ENCODE results near the gene AKT1.

Gene AKT1

DNA sequence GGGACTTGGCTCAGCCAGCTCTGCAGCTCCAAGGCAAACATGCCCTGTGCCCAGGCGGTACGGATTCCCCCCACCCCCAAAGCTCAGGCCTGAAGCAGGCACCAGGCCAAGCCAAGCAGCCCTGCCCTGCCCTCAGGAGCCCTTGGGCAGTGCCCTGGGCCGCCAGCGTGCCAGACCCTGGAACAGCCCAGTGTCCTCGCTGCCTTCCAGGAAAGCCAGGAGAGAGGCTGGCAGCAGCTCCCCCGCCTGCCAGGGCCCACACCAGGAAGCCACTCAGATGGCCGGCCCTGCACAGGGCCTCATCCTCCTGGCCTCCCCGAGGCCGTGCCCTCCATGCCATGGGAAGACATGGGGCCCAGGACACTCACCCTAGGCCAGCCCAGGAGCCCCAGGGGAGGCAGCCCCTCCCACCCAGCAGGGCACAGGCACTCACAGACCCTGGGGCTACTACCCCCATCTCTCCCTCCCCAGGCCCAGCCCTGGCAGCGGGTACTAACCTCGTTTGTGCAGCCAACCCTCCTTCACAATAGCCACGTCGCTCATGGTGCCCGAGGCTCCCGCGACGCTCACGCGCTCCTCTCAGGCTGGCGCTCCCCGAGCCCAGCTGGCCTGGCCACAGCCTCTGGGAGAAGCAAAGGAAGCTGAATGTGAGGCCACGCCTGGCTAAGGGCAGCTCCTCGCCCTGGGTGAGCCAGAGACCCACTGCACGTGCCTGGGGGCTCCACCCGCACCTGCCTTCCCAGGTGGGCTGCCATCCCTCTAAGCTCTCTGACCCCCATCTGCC, 3.3 kb downstream of the AKT1 start:
- no peak overlapping the region for H3K4me3 ChIP-seq (ENCODE audit: low read depth, low read length)
- TF ChIP-seq, protein P1, sequence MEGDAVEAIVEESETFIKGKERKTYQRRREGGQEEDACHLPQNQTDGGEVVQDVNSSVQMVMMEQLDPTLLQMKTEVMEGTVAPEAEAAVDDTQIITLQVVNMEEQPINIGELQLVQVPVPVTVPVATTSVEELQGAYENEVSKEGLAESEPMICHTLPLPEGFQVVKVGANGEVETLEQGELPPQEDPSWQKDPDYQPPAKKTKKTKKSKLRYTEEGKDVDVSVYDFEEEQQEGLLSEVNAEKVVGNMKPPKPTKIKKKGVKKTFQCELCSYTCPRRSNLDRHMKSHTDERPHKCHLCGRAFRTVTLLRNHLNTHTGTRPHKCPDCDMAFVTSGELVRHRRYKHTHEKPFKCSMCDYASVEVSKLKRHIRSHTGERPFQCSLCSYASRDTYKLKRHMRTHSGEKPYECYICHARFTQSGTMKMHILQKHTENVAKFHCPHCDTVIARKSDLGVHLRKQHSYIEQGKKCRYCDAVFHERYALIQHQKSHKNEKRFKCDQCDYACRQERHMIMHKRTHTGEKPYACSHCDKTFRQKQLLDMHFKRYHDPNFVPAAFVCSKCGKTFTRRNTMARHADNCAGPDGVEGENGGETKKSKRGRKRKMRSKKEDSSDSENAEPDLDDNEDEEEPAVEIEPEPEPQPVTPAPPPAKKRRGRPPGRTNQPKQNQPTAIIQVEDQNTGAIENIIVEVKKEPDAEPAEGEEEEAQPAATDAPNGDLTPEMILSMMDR (IDR thresholded peaks at IDR 0.05; ENCODE audit: low read depth, low read length, missing control alignments) = no peak
- DNase-seq (ENCODE audit: low read depth) = no peak

DNA sequence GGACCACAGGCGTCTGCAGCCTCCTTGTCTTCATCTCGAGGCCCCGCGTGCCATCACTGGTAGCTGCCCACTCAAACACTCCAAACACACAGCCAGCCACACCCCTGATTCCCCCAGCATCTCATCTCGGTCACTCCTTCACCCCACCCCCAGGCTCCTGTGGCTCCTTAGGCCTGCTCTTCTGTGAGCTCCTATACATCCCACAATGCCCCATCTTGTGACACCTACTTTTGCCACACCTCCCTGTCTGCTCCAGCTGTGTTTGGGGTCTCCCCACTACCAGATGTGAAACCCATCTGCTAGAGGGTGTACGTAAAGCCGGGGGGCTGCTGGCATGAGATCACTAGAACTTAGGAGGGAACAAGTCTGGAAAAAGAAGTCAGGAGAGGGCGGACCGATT, 4.1 kb downstream of the AKT1 start:
- DNase-seq (ENCODE audit: low read depth) = no peak
- TF ChIP-seq, protein P1 (IDR thresholded peaks at IDR 0.05; ENCODE audit: low read depth, low read length, missing control alignments) = no peak
- no peak overlapping the region for H3K4me3 ChIP-seq (ENCODE audit: low read depth, low read length)

DNA sequence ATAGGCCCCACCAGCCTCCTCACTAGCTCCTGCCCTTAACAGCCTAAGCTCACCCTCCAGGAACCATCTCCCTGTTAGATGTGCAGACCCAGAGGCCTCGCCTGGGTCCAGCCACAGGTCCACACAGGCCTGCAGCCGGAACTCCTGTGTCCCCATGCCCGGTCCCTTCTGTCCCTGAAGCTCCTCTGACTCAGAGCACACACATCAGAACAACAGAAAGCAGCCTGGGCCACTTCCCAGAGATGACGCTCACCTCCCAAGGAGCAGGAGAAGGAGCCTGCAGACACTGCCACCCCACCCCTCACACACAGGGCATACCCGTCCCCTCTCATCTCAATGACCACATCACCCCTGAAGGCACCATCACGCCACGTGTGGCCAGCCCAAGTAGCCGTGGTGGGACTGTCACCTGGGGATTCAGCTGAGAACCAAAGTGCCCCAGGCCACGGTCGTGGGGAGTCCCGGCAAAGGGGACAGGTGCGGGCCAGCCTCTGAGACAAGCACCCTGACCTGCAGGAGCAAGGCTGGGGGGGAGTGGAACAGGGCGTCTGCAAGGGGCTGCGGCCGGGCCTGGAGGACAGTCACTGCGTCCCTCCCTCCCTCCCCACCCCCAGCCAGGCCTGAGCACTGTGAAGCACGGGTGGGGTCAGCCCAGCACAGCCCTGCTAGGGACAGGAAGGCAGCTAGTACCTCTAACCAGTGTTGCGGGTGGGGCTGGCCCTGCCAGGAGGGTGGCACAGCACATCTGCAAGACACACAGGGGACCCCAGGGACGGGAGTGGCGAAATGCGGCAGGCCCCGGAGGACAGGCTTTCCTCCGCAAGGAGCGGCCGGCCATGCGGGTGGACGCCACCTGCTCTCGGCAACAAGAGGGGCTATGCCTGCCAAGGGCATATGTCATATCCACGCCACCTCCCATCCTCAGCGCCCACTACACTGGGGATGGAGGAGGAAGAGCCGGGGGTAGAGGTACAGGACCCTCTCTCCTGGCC, 5.5 kb downstream of the AKT1 start:
- TF ChIP-seq, protein P1 (IDR thresholded peaks at IDR 0.05; ENCODE audit: low read depth, low read length, missing control alignments) = no peak
- no peak overlapping the region for H3K4me3 ChIP-seq (ENCODE audit: low read depth, low read length)
- no peak for DNase-seq (ENCODE audit: low read depth)

DNA sequence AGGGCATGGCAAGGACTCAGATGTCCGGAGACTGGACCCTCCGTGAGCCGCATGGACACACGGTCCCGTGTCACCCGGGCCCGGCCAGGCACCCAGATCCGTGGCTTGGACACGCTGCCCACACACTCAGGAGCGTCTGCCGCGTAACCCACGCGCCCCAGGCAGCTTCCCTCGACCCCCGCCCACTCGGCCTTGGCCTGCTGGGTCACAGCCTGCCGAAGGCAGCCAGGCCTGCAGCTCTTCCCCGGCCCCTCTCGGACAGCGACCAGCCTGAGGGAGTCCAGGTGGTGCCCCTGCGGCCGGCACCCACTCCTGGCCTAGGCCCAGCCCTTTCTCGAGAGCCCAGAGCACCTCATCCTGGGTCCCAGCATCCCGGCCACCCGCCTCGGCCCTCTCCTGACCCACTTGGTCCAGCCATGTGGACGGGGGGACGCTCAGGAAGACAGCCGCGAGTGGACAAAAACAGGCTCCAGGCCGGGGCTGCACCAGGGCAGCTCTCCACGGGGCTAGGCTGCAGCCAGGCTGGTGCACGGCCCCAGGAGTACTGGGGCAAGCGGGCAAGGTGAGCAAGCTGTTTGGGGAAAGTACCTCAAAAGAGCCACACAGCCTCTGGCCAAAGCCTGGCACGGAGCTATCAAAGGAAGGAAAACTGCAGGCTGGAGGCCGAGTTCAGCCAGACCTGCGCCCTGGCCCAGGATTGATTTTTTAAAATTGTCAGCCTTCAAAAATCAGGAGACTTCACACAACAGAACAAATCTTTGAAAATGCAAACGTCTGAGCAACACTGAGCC, 6.5 kb downstream of the AKT1 start:
- TF ChIP-seq, protein P1 (IDR thresholded peaks at IDR 0.05; ENCODE audit: low read depth, low read length, missing control alignments) = no peak
- DNase-seq (ENCODE audit: low read depth) = no peak
- no peak overlapping the region for H3K4me3 ChIP-seq (ENCODE audit: low read depth, low read length)

DNA sequence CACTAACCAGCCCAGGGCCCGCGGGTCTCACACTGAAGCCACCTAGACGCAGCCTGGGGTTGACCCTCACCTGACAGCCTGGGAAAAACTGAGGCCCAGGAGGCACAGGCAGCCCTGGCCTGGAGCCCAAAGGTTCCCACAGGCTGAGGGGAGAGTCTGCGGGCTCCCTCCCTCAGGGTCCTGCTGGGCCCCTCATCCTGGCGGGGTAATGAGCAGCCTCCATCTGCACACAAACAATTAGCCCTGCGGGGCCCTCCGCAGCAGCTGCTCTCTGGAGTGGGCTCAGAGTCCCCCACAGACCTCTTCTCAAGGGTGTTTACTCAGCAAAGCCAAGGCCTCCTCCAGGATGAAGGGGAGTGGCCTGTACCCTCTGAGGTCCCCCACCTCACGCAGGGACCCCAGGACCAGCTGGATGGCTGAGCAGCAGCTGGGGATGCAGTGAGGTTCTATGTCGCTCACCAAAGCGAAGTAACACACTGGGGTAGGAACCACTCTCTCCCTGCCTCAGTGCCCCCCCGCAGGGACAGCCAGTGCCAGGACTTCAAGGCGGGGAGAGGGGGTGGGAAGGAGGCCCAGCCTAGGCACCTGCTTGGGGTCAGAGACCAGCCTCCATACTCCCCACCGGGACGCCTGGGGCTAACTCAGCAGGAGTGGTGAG, 7.3 kb downstream of the AKT1 start:
- H3K4me3 ChIP-seq (ENCODE audit: low read depth, low read length) = no peak overlapping the region
- TF ChIP-seq, protein P1 (IDR thresholded peaks at IDR 0.05; ENCODE audit: low read depth, low read length, missing control alignments) = no peak
- no peak for DNase-seq (ENCODE audit: low read depth)

DNA sequence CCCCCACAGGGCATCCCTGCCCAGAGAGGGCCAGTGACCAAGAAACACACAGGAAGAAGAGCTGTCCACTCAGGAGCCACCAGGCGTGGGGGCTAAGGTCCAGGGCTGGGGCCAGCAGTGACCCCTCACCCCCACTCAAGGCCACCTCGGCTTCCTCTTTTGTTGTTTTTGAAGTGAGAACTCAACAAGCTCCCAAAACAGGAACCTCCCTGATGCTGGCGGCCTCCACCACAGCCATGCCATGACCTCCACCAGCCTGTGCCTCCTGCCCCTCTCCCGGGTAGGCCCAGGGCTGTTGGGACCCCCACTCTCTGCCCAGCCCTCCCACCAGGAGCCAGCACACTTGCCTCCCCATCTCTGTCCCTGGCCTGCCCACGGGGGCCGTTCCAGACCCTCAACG, 7.8 kb downstream of the AKT1 start:
- TF ChIP-seq, protein P1 (IDR thresholded peaks at IDR 0.05; ENCODE audit: low read depth, low read length, missing control alignments) = no peak
- H3K4me3 ChIP-seq (ENCODE audit: low read depth, low read length) = no peak overlapping the region
- DNase-seq (ENCODE audit: low read depth) = no peak

Data from GM12864 (cell line).